ENCODE measurements around the gene HRH1.
A peak's percentile ranks its signal among the peaks of the same experiment; 100 is the strongest.

Gene HRH1

DNA sequence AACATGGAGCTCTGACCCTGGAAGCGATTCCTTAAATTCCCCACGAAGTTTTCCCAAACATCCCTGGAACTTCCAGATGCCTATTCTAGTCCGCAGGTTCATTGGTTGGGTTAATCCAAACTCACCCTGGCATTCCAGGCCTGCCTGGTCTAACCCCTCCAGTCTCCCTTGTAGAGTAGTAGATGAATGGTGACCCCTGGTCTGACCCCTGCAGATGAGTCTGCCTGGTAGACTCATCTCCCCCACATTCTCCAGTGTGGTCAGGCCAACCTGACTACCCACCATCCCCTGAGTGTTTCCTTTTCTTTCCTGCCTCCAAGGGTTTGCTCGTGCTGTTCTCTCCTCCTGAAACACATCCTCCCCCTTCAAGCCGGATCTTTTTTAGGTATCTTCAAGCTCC, 10.8 kb upstream of the HRH1 start:
- TF ChIP-seq HDGF (IDR thresholded peaks at IDR 0.05; ENCODE audit: borderline replicate concordance) = no peak
- TF ChIP-seq FOXK2 (IDR thresholded peaks at IDR 0.05) = no peak
- CTCF ChIA-PET = no interaction called here
- POLR2A ChIA-PET = no interaction called here
- no peak for DNase-seq (ENCODE audit: extremely low spot score)

DNA sequence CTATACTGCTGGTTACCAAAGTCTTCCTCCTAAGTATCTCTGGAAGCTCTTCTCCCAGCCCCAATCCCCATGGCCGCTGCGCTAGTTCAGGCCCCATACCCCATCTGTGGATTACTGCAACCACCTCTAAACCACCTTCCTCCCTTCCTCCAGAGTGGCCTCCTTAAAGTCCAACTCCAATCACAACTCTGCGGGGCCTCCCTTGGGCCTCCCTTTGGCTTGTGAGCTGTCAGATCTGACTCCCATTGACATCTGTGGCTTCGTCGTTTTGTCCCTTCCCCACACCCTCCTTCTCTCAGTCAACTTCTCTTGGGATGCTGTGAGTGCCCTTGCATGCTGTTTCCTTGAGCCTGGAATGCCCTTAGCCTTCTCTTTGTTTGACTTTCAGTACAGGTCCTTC, 9.3 kb upstream of the HRH1 start:
- CTCF ChIA-PET = interaction anchor here (0.6 to 0.9 kb wide), 3 partner anchors 10 to 738 kb away, joined by 3 to 7 read pairs (median 7); partner anchors contain the start of gene HRH1
- TF ChIP-seq BHLHE40 (IDR thresholded peaks at IDR 0.05; ENCODE audit: borderline replicate concordance) (no peak), ZNF384 (IDR thresholded peaks at IDR 0.05) (no peak), LEF1 (IDR thresholded peaks at IDR 0.05; ENCODE audit: borderline replicate concordance) (no peak), FOXA1 (IDR thresholded peaks at IDR 0.05) (no peak), ARNT (IDR thresholded peaks at IDR 0.05) (no peak), CTBP1 (IDR thresholded peaks at IDR 0.05; ENCODE audit: borderline replicate concordance) (no peak), FOXM1 (IDR thresholded peaks at IDR 0.05; ENCODE audit: borderline replicate concordance) (no peak), HDGF (IDR thresholded peaks at IDR 0.05; ENCODE audit: borderline replicate concordance) (no peak), TARDBP (IDR thresholded peaks at IDR 0.05) (no peak), ELF4 (IDR thresholded peaks at IDR 0.05) (no peak), SP1 (IDR thresholded peaks at IDR 0.05) (no peak), SUZ12 (IDR thresholded peaks at IDR 0.05) (no peak), L3MBTL2 (conservative IDR thresholded peaks at IDR 0.05) (no peak), NFRKB (IDR thresholded peaks at IDR 0.05) (no peak), FOXK2 (IDR thresholded peaks at IDR 0.05) (no peak)
- TF ChIP-seq, protein P1, sequence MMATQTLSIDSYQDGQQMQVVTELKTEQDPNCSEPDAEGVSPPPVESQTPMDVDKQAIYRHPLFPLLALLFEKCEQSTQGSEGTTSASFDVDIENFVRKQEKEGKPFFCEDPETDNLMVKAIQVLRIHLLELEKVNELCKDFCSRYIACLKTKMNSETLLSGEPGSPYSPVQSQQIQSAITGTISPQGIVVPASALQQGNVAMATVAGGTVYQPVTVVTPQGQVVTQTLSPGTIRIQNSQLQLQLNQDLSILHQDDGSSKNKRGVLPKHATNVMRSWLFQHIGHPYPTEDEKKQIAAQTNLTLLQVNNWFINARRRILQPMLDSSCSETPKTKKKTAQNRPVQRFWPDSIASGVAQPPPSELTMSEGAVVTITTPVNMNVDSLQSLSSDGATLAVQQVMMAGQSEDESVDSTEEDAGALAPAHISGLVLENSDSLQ (IDR thresholded peaks at IDR 0.05) = no peak
- POLR2A ChIA-PET = no interaction called here
- DNase-seq (ENCODE audit: extremely low spot score) = no peak

DNA sequence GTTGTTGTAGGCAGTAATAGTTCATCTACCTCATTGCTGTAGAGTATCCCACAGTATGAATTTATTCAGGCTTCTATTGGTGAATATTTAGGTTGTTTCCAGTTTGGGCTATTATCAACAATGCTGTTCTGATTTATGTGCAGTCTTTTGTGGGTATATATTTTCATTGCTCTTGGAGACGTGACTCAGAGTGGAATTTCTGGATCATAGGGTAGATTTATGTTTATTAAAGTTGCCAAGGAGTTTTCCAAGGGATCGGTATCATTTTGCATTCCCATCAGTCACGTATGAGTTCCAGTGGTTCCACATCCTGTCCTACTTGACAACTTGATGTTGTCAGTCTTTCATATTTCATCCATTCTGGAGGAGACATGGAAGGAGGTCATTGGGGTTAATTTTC, 8.4 kb upstream of the HRH1 start:
- DNase-seq (ENCODE audit: extremely low spot score) = no peak
- TF ChIP-seq ARNT (IDR thresholded peaks at IDR 0.05) (peak; percentile 81), LEF1 (IDR thresholded peaks at IDR 0.05; ENCODE audit: borderline replicate concordance) (no peak)
- TF ChIP-seq, protein P1 (IDR thresholded peaks at IDR 0.05) = peak; percentile 45
- CTCF ChIA-PET = no interaction called here
- POLR2A ChIA-PET = no interaction called here

DNA sequence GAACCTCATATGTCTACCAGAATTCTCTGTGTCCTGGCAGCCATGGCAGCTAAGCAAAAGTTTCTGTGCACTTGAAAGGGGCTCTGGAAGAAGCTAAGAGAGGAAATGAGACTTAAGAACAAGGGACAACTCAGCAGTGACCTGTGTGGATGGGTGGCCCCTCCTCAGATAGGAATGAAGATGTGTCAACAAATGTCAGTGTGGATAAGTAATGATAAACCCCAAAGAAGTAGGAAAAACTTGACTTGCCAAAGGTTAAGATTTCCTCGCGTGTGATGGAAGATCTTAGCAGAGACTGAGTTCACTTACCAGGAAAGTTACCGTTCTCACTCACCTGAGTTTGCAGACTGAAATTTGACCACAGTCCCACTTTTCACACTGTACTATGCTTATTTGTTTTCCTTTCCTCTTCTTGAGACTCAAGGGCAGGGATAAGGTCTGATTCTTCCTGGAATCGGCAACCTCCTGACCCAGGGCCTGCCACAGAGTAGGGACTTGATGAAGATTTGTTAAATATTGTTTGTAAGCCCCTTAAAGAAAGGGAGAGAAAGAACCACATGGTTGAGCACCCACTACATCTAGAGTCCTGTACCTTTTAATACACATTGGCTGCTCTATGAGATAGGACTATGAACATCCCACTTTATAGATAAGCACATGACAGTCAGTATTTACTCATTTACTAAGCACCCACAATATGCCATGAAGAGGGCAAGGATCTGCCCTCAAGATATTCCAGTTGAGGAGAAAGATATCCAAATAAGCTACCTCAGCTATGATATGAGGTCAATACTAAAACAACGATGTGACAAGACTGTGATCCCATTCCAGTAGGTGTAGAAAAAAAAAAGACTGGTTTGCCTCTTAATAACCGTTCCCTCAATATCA, 7.3 kb upstream of the HRH1 start:
- POLR2A ChIA-PET = no interaction called here
- CTCF ChIA-PET = no interaction called here
- TF ChIP-seq BHLHE40 (IDR thresholded peaks at IDR 0.05; ENCODE audit: borderline replicate concordance) (no peak), FOXK2 (IDR thresholded peaks at IDR 0.05) (no peak), LEF1 (IDR thresholded peaks at IDR 0.05; ENCODE audit: borderline replicate concordance) (no peak), SUZ12 (IDR thresholded peaks at IDR 0.05) (no peak), ELF4 (IDR thresholded peaks at IDR 0.05) (no peak), ARNT (IDR thresholded peaks at IDR 0.05) (no peak), HDGF (IDR thresholded peaks at IDR 0.05; ENCODE audit: borderline replicate concordance) (no peak), CTBP1 (IDR thresholded peaks at IDR 0.05; ENCODE audit: borderline replicate concordance) (no peak), ZNF384 (IDR thresholded peaks at IDR 0.05) (no peak), TARDBP (IDR thresholded peaks at IDR 0.05) (no peak), L3MBTL2 (conservative IDR thresholded peaks at IDR 0.05) (no peak), SP1 (IDR thresholded peaks at IDR 0.05) (no peak), FOXA1 (IDR thresholded peaks at IDR 0.05) (no peak), NFRKB (IDR thresholded peaks at IDR 0.05) (no peak), FOXM1 (IDR thresholded peaks at IDR 0.05; ENCODE audit: borderline replicate concordance) (no peak)
- TF ChIP-seq, protein P1 (IDR thresholded peaks at IDR 0.05) = no peak
- no peak for DNase-seq (ENCODE audit: extremely low spot score)

DNA sequence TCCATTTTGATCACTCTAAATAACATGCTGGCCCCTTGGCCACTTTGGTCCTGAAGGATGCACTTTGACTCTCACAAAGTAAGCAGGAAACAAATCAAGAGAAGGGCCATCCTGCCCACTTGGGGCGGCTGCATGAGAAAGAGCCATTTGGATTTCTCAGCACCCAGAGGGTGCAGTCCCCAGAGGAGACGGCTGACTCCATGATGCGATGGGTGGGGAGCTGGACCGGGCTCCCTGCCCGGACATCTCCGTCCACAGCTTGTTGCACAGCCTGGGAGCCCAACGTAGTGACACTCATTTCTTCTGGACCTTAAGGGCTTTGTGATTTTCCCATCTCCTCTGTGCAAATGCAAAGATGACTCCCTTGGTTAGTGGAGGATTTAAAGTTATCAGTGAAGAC, 4.0 kb upstream of the HRH1 start:
- no peak for DNase-seq (ENCODE audit: extremely low spot score)
- POLR2A ChIA-PET = no interaction called here
- CTCF ChIA-PET = no interaction called here
- TF ChIP-seq LEF1 (IDR thresholded peaks at IDR 0.05; ENCODE audit: borderline replicate concordance) = no peak
- no peak for TF ChIP-seq FOXA1 (IDR thresholded peaks at IDR 0.05)
- no peak for TF ChIP-seq BHLHE40 (IDR thresholded peaks at IDR 0.05; ENCODE audit: borderline replicate concordance)
- no peak for TF ChIP-seq FOXM1 (IDR thresholded peaks at IDR 0.05; ENCODE audit: borderline replicate concordance)
- no peak for TF ChIP-seq HDGF (IDR thresholded peaks at IDR 0.05; ENCODE audit: borderline replicate concordance)
- TF ChIP-seq NFRKB (IDR thresholded peaks at IDR 0.05) = no peak
- TF ChIP-seq ELF4 (IDR thresholded peaks at IDR 0.05) = no peak
- no peak for TF ChIP-seq SUZ12 (IDR thresholded peaks at IDR 0.05)
- TF ChIP-seq, protein P1 (IDR thresholded peaks at IDR 0.05) = no peak
- no peak for TF ChIP-seq FOXK2 (IDR thresholded peaks at IDR 0.05)
- TF ChIP-seq CTBP1 (IDR thresholded peaks at IDR 0.05; ENCODE audit: borderline replicate concordance) = no peak
- no peak for TF ChIP-seq L3MBTL2 (conservative IDR thresholded peaks at IDR 0.05)
- TF ChIP-seq ZNF384 (IDR thresholded peaks at IDR 0.05) = no peak
- no peak for TF ChIP-seq TARDBP (IDR thresholded peaks at IDR 0.05)
- no peak for TF ChIP-seq SP1 (IDR thresholded peaks at IDR 0.05)

Data from HEK293T (cell line).